ENCODE data around the gene DAZL. TPM values are rescaled to one million over a fixed set of nuclear protein-coding genes. Genes with fewer than 3 reads are reported as not detected.

The DAZL gene
- total RNA-seq, 1 experiment from 2014 or later, result not detected

GRCh38 chr3:16545413-16546185 lies 59.6 kb downstream of the DAZL start:
- H3K9me3 ChIP-seq (ENCODE audit: control insufficient read depth in 1 of 2, insufficient read depth in 1 of 2, low read depth in 1 of 2, low read length in 2 of 2), result no peaks in the 10 kb centered on the region
- RAD21 ChIA-PET (ENCODE audit: low non-redundant PET in 1 of 2, low total read pairs in 2 of 2, uncharacterized antibody in 2 of 2, unreplicated experiment in 2 of 2), result no interaction called here
- TF ChIP-seq SIN3A (IDR thresholded peaks at IDR 0.05; ENCODE audit: low read depth) (no peak), CTCF (IDR thresholded peaks at IDR 0.05 in 2 of 3, conservative IDR thresholded peaks at IDR 0.05 in 1 of 3; ENCODE audit: borderline replicate concordance in 1 of 3, insufficient read depth in 1 of 3, low read depth in 2 of 3, low read length in 2 of 3) (no peak), EGR1 (IDR thresholded peaks at IDR 0.05; ENCODE audit: low read depth) (no peak), RAD21 (IDR thresholded peaks at IDR 0.05; ENCODE audit: low read depth) (no peak), ELF1 (IDR thresholded peaks at IDR 0.05; ENCODE audit: borderline replicate concordance, low read depth) (no peak), EZH2 (IDR thresholded peaks at IDR 0.05) (no peak), CBX3 (IDR thresholded peaks at IDR 0.05; ENCODE audit: low read depth) (no peak), ZNF274 (IDR thresholded peaks at IDR 0.05; ENCODE audit: low read depth, low read length) (no peak), ATF3 (IDR thresholded peaks at IDR 0.05) (no peak), ZFX (IDR thresholded peaks at IDR 0.05) (no peak), POLR2A (IDR thresholded peaks at IDR 0.05; ENCODE audit: borderline replicate concordance, extremely low read depth, insufficient read depth, insufficient read length) (no peak), EZH2phosphoT487 (IDR thresholded peaks at IDR 0.05; ENCODE audit: borderline replicate concordance) (no peak), SRF (IDR thresholded peaks at IDR 0.05; ENCODE audit: low read depth) (no peak)
- no peaks in the 10 kb centered on the region for H3K9me2 ChIP-seq (ENCODE audit: insufficient read depth)
- no peak overlapping the region for H3K4me2 ChIP-seq (ENCODE audit: low read length)
- no peak for DNase-seq (ENCODE audit: low read depth, low spot score)
- H4K20me1 ChIP-seq (ENCODE audit: insufficient read depth), result no peaks in the 10 kb centered on the region
- intact Hi-C loops (cut with micrococcal nuclease), result loop anchor here (10.0 kb wide), 1 partner anchor 721 kb away; no protein-coding TSS in a partner anchor
- no peak overlapping the region for H3K4me3 ChIP-seq (replicated peaks in 1 of 2; ENCODE audit: low read depth in 1 of 2, low read length in 2 of 2)
- CTCF ChIA-PET, result no interaction called here
- ATAC-seq, result no peak
- no peak overlapping the region for H3K9ac ChIP-seq (ENCODE audit: low read length)
- H3K27me3 ChIP-seq (ENCODE audit: insufficient read depth, low read length), result peaks cover 22% of the 10 kb centered on the region
- H3K36me3 ChIP-seq (ENCODE audit: control insufficient read depth in 1 of 2, insufficient read depth in 2 of 2, low read length in 2 of 2), result no peaks in the 10 kb centered on the region
- BruUV-seq (replicated peaks), result no TSS peak
- POLR2A ChIA-PET, result no interaction called here
- H2AFZ ChIP-seq (ENCODE audit: low read depth, low read length, poor library complexity, severe bottlenecking), result no peak overlapping the region
- H3K27ac ChIP-seq (ENCODE audit: low read depth, low read length), result no peak overlapping the region
- H3K4me1 ChIP-seq (ENCODE audit: control insufficient read depth in 1 of 2, insufficient read depth in 2 of 2, low read length in 2 of 2), result no peaks in the 10 kb centered on the region
- H3K79me2 ChIP-seq (ENCODE audit: insufficient read depth, low read length), result no peaks in the 10 kb centered on the region
